Stimulated activated CD8-positive, alpha-beta memory T cell treated with anti-CD3 and anti-CD28 coated beads, Interleukin-15, amount 100 ng/mL, for 4 hours (primary cell): ENCODE results near the gene NUP88.

Experiments
- DNase-seq, 2 donors: peaks; one replicate each; pipeline ENCODE4 v3.0.0-alpha.2; 2020; ENCODE audit warnings: low read depth in 2 of 2

Gene NUP88

DNA sequence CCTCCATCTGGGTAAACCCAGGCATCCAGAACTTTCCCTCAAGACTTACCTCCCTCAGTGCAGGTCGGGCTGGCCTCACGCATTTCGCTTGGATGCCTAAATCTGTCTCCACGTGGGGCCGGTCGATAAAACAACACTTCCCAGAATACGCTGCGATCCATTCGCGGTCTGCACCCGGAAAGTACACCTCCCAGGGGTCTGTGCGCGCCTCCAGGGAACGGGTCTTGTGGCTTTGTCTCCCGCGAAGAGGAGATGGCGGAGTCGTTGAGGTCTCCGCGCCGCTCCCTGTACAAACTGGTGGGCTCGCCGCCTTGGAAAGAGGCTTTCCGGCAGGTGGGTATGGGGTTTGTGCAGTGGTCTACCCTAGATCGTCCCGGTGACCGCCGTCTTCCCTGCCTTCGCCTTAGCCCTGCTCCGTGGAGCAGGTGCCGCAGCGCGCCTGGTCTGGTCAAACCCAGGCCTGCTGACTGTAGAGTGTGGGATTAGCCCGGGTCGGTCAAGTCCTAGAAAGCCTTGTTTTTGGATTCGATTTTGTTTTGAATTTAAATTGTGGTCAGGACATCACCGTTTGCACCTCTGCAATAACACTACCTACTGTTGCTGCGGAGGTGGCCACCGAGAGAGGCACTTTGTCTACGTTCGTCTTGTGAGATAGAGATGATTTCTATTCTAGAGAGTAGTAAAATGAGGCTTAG, 644 bp upstream of the NUP88 start, which contains the start of gene RPAIN:
TSS of gene RPAIN (plus strand) at position 224 of the 695 bp plus-strand sequence. CDS start at position 253, 29 bp downstream.
- DNase-seq, result peak; percentile 71 to 79

DNA sequence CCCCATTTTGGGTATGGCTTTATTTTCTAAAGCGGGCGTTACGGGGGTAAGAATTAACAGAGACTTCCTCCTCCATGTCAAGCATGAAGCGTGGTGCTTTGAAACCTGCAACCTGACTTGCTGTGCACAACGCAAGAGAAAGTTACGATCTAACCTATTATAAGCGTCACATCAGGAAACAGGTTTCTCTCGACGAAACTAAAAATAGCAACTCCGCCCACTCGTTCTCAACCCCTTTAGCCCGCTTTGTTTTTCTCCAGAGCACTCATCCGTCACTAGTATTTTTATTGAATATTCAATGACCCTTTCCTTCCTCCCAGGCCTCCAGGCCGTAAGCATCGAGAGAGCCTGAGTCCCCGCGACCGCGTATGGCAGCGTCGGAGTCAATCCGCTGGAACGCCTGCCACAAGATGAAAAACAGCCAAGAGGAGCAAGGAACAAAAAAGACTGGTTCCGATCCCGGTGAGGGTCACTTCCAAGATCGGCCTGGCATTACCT, 555 bp downstream of the NUP88 start:
- peak; percentile 19 to 59 for DNase-seq

DNA sequence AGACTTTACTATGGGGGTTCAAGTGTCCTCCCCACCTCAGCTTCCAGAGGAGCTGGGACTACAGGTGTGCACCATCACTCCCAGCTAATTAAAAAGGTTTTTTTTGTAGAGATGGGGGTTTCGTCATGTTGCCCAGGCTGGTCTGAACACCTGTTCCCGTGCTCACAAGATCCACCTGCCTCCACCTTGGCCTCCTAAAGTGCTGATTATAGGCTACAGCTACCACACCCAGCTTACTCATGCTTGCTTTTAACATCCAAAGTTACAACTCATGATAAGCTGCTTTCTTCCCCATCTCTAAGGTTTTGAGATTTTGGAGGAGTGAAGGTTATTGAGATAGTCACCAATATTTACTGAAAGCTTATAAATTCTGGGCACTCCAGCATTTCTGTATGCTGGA, 2.6 kb downstream of the NUP88 start:
- DNase-seq, result no peak

DNA sequence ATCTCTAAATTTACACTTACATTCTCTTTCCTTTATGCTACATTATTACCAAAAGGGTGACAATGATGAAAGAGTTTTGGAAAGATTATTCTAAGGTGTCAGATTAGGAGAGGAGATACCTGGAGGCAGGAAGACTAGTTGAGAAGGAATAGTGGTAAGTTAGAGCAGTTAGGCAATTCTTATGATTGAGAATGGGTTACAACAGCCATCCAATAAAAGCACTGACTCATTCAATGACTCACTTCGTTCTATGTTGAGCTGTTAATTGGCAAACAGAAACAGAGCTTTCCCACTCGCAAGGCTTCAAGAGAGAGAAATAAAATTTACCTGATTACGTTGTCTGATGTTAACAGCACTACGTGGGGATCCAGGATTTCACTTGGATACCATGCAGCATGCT, 5.8 kb downstream of the NUP88 start:
- no peak for DNase-seq

DNA sequence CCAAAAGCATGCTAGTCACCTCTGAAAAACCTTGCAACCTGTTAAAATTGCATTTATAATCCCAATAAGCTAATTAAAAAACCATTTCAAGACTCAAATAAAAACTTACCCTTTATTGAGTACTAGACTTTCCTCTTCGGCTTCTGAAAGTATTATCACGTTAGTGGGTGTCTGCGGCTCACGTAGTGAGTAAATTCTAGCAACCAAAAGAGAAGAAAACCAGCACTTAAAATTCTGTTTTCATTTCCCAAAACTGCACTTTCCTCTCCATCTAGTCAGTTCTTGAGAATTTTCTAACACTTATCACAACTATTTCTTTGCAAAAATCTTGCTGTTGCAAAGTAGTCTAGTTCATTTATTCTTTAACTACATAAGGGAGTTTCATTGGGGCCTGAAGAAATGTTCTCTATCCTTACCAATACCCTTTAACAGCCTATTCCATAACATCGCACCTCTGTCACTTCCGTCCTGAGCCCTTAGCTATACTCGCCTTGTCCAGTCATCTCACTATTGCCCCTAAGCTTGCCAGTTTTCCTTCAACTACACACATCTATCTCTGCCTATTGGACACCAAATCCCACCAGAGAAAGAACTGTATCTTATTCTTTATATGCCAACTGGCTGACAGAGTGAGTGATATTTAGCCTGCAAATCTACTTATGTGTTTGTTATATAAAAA, 8.7 kb downstream of the NUP88 start:
- DNase-seq, result no peak

DNA sequence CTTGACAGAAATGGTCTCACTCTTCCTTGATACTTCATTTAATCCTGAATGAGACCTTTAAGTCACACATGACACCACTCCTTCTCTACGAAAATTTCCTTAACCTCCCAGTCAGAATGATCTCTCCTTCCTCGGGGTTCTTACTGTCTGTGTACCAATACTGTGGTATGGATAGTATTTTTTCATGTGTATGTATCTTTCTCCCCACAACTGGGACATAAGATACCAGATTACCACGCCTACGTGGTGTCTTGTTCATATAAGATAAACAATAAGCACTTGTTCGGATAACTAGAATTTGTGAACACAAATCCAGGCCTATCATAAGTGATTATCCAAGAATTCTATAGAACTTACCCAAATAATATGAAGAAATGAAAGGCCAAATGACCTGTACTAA, 11.3 kb downstream of the NUP88 start:
- no peak for DNase-seq

DNA sequence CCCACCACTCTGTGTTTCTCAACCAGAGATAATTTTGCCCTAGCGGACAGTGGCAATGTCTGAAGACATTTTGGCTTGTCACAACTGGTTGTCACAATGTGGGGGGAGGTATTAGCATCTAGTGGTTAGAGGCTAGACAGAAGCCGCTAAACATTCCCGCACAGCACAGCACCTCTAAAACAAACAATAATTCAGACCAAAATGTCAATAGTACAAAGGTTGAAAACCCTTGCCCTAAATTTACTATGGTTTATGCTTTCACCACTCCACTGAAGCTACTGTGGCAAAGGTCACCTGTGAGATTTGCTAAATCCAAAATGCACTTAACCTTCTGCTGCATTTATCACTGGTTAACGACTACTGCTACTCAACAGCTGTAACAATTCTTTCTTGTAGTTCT, 14.1 kb downstream of the NUP88 start:
- DNase-seq, result no peak

DNA sequence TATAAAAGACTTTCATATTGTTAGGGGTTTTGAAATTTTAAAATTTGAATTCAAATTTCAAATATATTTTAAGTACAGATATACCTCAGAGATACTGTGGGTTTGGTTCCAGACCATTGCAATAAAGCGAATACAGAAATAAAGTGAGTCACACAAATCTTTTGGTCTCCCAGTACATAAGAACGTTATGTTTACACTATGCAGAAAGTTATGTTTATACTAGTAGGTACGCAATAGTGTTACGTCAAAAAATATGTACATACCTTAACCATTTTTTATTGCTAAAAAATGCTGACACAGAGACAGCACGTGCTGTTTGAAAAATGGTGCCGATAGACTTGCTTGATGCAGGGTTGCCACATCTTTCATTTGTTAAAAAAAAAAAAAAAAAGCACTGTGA, 19.7 kb downstream of the NUP88 start:
- DNase-seq, result no peak

DNA sequence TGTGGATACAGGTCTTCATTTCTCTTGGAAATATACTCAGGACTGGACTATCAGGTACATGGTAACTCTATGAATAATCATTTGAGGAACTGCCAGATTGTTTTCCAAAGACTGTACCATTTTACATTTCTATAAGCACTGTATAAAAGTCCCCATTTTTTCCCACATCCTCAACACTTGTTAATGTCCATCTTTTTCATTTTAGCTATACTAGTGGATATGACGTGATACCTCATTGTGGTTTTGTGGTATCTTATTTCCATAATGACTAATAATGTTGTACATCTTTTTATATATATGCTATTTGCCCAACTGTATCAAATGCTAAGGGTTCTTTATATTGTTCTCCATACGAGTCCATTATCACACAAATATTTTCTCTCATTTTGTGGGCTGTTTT, 22.9 kb downstream of the NUP88 start:
- no peak for DNase-seq

DNA sequence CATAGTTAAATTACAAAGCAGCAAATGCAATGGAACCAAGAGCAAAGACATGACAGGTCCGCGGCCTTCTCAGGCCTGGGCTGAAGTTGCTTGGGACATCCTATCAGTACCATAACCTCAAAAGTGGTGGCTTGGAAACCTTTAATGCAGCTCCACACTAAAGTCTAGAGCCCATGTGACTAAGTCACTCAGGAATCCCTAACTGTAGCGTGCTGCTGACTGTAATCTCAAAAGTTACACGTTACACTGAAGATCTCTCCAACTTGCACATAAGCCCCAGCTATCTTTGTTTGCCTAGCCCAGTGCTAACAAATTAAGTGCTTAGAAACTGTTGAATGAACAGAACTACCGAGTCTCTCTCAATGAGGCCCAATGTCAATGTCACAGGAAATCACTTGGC, 27.8 kb downstream of the NUP88 start:
- DNase-seq, result no peak

DNA sequence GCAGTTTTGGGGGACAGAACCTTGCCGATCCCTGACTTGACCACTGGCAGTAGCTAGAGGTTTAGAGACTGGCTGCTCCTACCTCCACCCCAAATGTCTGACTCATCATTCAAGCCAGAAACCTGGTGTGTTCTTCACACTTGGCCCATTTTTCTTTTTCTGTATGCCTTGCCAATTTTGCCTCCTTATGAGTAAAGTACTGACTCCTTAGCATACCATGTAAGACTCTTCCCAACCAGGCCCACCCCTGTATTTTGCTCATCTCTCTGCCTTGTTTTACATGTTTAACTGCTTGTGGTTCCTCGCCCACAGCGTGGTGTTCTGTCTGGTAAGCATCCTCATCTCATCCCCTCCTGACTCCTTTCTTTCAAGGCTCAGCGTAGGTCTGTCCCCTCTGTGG, 37.9 kb downstream of the NUP88 start:
- no peak for DNase-seq

DNA sequence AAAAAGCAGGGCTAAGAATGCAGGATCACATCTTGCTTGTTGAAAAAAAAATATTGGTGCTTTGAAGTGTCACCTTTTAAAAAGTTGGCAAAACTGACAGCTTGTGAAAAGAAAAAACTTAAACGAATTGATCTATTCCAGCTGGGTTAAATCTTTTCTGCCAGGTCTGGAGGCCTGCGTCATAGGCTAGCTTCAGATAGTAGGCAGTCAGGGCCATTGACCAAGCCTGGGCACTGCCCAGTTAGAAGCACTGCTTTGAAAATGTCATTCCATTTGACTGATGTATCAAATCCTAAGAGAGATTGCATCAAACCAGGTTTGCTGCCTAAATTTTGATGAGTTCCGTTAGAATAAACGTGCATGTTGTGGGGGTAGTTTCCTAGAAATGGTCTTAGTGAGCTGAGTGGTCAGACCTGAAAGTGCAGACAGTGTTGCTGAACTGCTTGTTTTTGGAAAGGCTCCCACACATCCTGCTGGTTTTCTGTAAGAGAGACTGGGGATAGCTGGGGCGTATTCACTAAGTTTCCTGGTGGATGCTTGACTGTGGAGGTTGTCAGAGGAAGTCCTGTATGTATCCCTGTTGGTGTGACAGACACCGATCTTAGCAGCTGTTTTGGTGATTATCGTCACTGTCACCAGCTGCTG, 38.8 kb downstream of the NUP88 start:
- DNase-seq, result no peak

DNA sequence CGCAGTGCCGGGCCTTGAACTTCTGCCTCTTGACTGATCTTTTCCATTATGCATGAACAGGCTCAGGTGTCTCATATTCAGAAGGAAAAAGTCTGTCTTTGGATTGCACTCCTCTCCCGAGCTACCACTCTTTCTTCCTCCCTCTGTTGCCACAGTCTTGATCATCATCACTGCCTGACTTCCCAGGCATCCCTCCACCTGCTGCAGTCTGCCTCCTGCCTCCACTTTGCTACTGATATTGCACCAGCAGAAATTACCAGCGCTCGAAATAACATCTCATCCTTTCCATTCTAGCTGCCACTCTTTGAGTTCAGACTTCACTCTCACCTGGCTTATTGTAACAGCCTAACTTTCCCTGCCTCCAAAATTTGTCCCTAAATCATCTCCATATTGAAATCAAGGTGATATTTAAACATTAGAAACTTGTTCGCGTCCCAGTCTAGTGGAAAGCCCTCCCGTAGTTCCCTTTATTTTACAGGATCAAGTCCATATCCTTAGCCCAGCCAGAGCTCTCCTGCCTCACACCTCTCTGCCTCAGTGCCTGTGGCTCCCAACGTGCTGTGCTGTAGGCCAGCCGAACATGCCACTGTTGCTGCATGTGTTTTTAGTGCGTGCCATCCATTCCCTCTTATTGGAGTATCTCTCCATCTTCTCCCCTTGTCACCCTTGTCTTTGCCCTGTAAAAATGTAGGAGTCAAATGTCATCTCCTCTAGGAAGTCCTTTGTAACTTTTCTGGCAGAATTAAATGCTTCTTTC, 39.9 kb downstream of the NUP88 start:
- DNase-seq, result no peak

DNA sequence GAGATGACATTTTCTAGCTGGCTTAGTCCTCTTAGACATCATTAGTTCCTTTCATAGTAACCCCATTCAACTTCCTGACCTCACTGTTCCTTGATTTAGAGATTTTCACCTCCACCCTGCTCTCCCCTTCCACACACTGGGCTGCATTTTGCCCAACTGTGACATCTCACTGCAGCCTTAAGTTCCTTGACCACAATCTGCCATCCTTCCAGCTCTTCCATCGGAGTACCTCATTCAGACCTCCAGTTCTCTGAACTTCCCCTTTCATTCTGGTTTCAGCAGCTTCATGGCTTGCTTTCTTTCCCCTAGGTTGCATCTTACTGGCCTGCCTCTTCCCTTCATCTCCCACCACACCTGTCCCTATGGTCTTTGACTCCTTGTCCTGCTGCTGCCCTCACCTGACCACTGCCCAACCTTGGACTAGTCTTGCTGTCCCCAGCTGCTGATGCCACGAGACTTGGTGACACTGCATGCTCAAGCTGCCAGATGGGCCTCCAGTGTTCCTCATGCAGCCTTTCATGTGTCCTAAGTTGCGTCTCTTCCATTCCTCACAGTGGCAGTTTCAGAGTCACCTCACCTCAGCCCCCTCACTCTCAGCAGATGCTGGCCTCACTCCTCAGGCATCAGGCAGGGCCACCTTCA, 40.8 kb downstream of the NUP88 start:
- DNase-seq, result no peak

DNA sequence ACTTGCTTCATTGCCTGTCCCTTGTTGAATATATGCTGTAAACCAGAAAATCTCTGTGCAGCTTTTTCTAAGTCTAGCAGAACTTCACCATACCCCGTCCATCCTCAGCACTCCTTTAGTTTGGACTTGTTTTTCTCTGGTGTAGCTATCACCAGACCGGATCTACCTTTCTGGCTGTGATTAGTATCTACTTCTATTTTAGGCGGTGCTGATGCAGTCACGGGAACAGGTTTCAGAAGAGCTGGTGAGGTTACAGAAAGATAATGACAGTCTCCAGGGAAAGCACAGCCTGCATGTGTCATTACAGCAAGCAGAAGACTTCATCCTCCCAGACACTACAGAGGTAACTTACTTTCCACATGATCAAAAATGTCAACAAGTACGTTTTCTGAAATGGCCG, 46.4 kb downstream of the NUP88 start:
- no peak for DNase-seq

DNA sequence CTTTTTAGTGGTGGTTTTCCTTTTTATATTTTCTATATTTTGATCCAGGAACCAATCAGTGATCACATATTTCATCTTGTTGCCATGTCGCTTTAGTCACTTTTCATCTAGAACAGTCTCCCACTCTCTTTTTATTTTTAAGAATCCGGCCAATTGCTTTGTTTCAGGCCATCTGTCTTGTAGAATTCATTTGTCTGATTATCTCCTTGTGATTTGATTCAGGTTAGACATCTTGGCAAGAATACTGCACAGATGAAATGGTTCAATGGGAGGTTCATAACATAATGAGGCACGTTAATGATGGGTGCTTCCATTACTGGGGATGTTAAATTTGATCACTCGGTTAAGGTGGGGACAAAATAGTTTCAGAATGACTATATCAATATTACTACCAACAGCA, 49.1 kb downstream of the NUP88 start:
- no peak for DNase-seq

DNA sequence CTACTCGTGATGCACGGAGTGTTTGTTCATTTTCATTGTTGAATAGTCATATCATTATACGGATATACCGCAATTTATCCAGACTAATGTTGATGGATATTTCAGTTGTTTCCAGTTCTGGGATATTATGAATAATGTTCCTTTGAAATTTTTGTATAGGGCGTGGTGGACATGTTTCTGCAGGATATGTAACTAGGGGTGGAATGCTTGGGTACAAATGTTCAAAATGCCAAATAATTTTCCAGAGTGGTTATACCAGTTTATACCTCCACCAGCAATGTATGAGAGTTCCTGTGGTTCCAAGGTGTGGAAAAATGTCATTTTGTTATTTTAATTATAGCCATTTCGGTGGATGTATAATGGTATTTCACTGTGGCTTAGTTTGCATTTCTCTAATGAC, 53.6 kb downstream of the NUP88 start:
- no peak for DNase-seq

DNA sequence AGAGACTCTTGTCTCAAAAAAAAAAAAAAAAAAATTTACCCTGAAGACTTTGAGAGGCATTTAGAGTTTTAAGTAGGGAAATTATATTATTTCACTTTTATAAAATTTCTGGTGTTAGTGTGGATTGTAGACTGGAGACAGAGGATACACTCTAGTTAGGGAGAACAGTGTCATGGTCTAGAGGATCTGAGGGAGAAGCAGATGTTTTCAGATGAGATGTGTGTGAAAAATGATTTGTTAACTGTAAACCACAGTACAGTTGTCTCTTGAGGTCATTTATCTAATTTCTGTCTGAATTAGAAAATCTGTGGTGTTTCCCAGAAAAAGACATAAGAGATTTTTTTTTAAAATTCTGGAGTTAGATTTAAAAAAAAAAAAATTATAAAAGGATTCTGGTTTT, 54.8 kb downstream of the NUP88 start:
- DNase-seq, result no peak

DNA sequence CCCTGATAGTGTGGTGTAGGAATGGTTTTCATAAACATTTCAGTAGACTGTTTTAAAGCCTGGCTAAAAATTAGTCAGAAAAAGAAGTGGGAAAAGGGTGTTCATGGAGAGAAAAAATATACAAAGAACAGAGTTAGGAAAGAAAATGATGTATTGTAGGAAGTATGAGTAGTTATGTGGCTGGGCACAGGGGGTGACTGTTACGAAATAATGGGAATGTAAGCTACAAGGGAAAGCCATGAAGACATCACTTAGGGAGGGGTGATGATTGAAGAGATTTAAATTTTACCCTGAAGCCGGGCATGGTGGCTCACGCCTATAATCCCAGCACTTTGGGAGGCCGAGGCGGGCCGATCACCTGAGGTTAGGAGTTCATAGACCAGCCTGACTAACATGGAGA, 55.3 kb downstream of the NUP88 start:
- no peak for DNase-seq

DNA sequence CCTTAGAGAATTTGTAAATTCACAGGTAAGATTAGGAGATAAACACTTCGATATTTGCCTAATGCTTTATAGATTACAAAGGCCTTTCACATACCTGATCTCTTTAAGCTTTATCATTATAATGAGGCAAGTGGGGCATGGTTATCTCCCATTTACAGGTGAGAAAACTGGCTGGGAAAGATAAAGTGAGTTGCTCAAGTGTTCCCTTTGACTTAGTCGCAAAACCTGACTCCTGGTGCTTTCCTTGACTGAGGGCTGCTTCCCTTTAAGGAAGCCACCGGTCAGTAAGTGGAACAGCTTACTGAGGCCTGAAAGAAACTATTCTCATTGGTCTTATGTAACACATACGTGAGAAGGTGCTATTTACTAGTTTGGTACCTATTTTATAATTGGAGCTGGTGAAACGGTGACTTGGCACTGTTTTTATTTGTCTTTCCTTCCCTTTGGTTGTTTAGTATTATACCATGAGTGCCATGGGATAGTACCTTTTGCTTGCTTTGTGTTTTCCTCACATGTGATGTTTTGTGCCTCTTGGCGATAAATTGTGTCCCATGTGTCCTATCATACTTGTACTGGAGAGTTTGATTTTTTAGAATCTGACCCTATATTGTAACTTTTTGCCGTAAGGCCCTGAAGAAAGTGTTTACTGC, 57.2 kb downstream of the NUP88 start:
- no peak for DNase-seq

DNA sequence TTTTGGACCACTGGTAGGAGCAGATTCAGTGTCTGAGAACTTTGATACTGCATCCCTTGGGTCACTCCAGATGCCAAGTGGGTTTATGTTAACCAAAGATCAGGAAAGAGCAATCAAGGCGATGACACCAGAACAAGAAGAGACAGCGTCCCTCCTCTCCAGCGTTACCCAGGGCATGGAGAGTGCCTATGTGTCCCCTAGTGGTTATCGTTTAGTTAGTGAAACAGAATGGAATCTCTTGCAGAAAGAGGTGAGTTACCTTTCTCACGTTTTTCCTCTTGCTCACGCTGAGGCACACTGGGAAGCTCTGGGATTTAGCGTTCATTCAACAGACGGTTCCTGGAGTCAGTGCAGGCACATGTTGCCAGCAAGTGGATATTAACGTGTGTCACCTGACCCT, 58.0 kb downstream of the NUP88 start:
- no peak for DNase-seq
